ENCODE data around the gene SAMD13.

Gene SAMD13

DNA sequence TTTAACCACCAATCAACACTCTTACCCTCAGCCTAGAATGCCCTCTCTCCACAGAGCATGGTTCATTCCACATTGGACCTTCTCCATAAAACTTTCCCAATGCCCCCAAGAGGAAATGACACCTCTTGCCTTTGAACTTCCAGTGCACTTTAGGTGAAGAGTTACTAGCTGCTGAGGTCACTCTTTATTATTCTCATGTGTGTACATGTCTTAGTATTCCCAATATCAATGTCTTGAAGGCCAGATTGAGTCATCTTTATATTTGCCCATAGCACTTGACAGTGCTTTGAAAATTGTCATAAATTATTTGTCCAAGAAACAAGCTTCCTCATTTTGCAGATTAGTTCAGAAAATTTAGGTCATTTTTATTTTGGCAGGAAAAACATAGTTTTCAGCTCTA, 88.7 kb downstream of the SAMD13 start:
- TF ChIP-seq, protein P1, sequence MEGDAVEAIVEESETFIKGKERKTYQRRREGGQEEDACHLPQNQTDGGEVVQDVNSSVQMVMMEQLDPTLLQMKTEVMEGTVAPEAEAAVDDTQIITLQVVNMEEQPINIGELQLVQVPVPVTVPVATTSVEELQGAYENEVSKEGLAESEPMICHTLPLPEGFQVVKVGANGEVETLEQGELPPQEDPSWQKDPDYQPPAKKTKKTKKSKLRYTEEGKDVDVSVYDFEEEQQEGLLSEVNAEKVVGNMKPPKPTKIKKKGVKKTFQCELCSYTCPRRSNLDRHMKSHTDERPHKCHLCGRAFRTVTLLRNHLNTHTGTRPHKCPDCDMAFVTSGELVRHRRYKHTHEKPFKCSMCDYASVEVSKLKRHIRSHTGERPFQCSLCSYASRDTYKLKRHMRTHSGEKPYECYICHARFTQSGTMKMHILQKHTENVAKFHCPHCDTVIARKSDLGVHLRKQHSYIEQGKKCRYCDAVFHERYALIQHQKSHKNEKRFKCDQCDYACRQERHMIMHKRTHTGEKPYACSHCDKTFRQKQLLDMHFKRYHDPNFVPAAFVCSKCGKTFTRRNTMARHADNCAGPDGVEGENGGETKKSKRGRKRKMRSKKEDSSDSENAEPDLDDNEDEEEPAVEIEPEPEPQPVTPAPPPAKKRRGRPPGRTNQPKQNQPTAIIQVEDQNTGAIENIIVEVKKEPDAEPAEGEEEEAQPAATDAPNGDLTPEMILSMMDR (IDR thresholded peaks at IDR 0.05; ENCODE audit: low read depth, low read length, missing control alignments), result no peak
- no peak overlapping the region for H3K4me3 ChIP-seq (ENCODE audit: low read depth, low read length)
- in situ Hi-C loops (cut with HindIII; ENCODE audit: low sequenced_read_pairs), result no loop called here
- no peak for DNase-seq (ENCODE audit: low read depth)

DNA sequence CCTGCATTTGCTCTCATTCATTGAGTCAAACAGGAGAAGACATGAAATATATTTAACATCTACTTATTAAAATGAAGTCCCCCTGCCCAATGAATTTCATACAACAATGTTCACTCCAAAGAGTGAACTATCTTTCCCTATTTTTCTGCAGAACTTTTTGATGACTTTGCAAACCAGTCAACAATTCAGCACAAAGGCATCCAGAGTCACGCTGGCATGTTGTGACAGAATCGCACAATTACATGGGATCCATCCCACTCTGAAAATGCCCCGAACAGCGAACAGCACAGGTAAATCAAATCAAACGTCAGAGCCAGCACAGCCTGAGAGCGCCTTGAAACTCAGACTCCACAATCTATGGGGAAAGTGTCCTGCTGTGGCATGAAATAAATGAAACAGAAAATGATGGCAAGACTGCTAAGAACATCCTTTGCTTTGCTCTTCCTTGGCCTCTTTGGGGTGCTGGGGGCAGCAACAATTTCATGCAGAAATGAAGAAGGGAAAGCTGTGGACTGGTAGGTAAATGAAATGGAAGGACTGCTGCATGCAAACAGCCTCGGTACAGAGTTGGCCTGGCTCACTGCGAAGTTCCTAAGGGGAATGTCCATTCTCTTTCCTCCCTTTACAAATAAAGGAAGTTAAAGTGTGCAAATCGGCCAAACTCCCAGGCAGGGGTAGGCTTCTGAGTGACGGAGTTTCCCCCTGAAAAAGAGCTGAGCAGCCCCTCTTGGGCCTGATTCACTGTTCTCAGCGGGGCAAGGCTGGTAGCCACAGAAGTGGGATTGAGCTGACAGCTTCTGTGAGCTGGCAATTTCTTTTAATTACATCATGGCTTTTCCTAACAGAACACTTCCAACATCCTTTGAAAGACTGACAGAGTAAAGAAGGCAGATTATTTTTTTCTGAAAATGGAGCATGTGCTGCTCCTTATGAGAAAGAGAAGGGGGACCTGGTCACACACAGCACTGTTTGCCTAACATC, 97.0 kb downstream of the SAMD13 start, which contains the start of gene DNASE2B:
Gene DNASE2B (plus strand): TSS at position 310 of the 981 bp plus-strand sequence. CDS start 81 bp downstream, at position 391.
- no peak within 1 kb of the TSS for H3K4me3 ChIP-seq (ENCODE audit: low read depth, low read length)
- in situ Hi-C loops (cut with HindIII; ENCODE audit: low sequenced_read_pairs), result no loop called here
- TF ChIP-seq, protein P1 (IDR thresholded peaks at IDR 0.05; ENCODE audit: low read depth, low read length, missing control alignments), result no peak
- no peak for DNase-seq (ENCODE audit: low read depth)
